Ascending aorta (tissue), 2 donors: ENCODE data around the gene SLC27A6. TPM values are rescaled to one million over a fixed set of nuclear protein-coding genes. Genes with fewer than 3 reads are reported as not detected.

Experiments
- DNase-seq, 2 donors: peaks; one replicate each; pipeline ENCODE4 v3.0.0-alpha.2; 2019; ENCODE audit warnings: low spot score in 2 of 2
- H3K27ac ChIP-seq, 2 donors: fragments of 200-600 bp; sonication (generic); one replicate each; pipeline ENCODE4 v1.5.1; 2016 to 2017; ENCODE audit warnings: mild to moderate bottlenecking in 1 of 2
- H3K27me3 ChIP-seq: fragments of 200-600 bp; sonication (generic); one replicate; pipeline ENCODE4 v1.5.1; 2017
- H3K36me3 ChIP-seq, 2 donors: fragments of 200-600 bp; sonication (generic); one replicate each; pipeline ENCODE4 v1.5.1; 2016
- H3K4me1 ChIP-seq, 2 donors: fragments of 200-600 bp; sonication (generic); one replicate each; pipeline ENCODE4 v1.5.1; 2016 to 2017; ENCODE audit warnings: mild to moderate bottlenecking in 1 of 2
- H3K4me3 ChIP-seq, 2 donors: fragments of 200-600 bp; sonication (generic); one replicate each; pipeline ENCODE4 v1.5.1; 2016 to 2017; ENCODE audit warnings: mild to moderate bottlenecking in 1 of 2
- H3K9me3 ChIP-seq, 2 donors: fragments of 200-600 bp; sonication (generic); one replicate each; pipeline ENCODE4 v1.5.1; 2016
- intact Hi-C: fragments of 100-400 bp; cut with DNase I; formaldehyde crosslinking; loops from one replicate; pipeline ENCODE4 v1.15.1; 2023
- total RNA-seq: library from RNA; depleted of rRNA; stranded (reverse); fragments of >200 nt; gene quantifications from one replicate; pipeline ENCODE4 v1.1.0, GENCODE V29; 2016
- TF ChIP-seq, protein P1 (sequence below), 3 experiments: fragments of 200-600 bp in 2 of 3; fragments of 450-650 bp in 1 of 3; sonication (generic) in 2 of 3; IDR thresholded peaks; one replicate each; pipeline ENCODE4 v1.5.1; 2016 to 2019; ENCODE audit warnings: antibody characterized with exemption in 3 of 3, mild to moderate bottlenecking in 1 of 3, moderate library complexity in 1 of 3

Gene SLC27A6
- total RNA-seq, 1 donor from 2014 or later: 0.43 TPM

DNA sequence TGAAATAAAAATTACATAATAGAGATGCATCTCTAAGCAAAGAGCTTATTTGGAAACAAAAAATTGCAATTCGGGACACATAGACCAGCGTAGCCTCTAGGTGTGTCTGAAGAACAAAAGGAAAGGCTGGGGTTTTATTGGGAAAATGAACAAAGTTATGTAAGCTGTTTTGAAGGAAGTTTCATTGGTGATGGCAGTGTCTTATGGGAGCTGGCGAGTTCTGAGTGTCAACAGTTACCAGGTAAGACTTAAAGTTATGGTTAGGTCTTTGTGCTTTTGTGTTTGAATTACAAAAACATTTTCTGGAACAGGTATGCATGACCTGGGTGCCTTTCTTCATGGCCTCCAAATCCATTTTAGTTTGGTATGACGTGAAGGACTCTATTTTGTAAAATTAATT is 48.9 kb downstream of the SLC27A6 start:
- Histone ChIP-seq H3K27ac (no peak overlapping the region), H3K9me3 (no peaks in the 10 kb centered on the region), H3K36me3 (no peaks in the 10 kb centered on the region), H3K4me1 (no peaks in the 10 kb centered on the region), H3K27me3 (no peaks in the 10 kb centered on the region), H3K4me3 (no peak overlapping the region)
- TF ChIP-seq, protein P1, sequence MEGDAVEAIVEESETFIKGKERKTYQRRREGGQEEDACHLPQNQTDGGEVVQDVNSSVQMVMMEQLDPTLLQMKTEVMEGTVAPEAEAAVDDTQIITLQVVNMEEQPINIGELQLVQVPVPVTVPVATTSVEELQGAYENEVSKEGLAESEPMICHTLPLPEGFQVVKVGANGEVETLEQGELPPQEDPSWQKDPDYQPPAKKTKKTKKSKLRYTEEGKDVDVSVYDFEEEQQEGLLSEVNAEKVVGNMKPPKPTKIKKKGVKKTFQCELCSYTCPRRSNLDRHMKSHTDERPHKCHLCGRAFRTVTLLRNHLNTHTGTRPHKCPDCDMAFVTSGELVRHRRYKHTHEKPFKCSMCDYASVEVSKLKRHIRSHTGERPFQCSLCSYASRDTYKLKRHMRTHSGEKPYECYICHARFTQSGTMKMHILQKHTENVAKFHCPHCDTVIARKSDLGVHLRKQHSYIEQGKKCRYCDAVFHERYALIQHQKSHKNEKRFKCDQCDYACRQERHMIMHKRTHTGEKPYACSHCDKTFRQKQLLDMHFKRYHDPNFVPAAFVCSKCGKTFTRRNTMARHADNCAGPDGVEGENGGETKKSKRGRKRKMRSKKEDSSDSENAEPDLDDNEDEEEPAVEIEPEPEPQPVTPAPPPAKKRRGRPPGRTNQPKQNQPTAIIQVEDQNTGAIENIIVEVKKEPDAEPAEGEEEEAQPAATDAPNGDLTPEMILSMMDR (IDR thresholded peaks at IDR 0.05): no peak
- intact Hi-C loops: no loop called here
- no peak for DNase-seq

DNA sequence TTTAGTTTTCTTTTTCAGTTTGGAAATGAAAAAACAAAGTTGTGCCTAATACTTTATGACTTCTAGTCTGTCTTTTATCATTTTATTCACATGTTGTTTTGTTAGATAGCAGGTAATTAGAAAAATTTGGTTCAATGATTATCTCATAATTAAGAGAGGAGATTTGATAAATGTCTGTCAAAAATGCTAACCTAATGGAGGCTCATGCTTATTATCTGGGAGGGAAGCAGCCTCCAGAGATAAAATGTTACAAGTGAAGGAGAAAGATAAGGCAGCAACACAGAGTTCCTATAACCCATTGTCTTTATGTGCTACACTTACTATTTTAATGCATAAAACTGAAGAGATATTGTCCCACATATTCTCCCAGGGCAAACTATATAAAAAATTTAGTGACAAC is 53.5 kb downstream of the SLC27A6 start:
- no peaks in the 10 kb centered on the region for H3K36me3 ChIP-seq
- H3K4me3 ChIP-seq: no peak overlapping the region
- intact Hi-C loops: no loop called here
- no peaks in the 10 kb centered on the region for H3K9me3 ChIP-seq
- DNase-seq: no peak
- no peak overlapping the region for H3K27ac ChIP-seq
- H3K27me3 ChIP-seq: no peaks in the 10 kb centered on the region
- TF ChIP-seq, protein P1 (IDR thresholded peaks at IDR 0.05): no peak
- no peaks in the 10 kb centered on the region for H3K4me1 ChIP-seq

DNA sequence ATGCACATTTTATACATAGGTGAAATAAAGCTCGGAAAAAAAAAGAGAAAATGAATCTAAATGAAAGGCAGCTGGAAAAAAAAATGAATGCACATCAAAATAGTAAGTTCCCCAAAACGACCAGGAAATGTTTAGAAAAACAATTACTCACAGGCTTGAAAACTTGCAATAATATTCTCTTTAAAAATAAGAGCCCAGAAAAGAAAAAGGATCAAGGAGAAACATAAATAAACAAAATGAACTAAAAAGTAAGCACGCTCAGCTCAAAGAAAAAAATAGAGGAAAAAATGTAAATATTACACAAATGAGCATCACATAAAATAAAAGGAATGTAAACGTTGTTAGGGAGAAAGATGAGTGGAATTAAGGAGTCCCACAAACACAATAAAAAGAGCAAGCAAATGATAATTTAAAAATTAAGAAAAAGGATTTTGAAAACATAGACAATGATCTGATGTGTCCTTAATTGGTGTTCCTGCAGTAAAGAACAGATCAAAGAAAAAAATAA is 54.2 kb downstream of the SLC27A6 start:
- no peaks in the 10 kb centered on the region for H3K9me3 ChIP-seq
- no peak overlapping the region for H3K27ac ChIP-seq
- H3K27me3 ChIP-seq: no peaks in the 10 kb centered on the region
- no peak for DNase-seq
- TF ChIP-seq, protein P1 (IDR thresholded peaks at IDR 0.05): no peak
- no peaks in the 10 kb centered on the region for H3K4me1 ChIP-seq
- no peaks in the 10 kb centered on the region for H3K36me3 ChIP-seq
- H3K4me3 ChIP-seq: no peak overlapping the region
- intact Hi-C loops: no loop called here

DNA sequence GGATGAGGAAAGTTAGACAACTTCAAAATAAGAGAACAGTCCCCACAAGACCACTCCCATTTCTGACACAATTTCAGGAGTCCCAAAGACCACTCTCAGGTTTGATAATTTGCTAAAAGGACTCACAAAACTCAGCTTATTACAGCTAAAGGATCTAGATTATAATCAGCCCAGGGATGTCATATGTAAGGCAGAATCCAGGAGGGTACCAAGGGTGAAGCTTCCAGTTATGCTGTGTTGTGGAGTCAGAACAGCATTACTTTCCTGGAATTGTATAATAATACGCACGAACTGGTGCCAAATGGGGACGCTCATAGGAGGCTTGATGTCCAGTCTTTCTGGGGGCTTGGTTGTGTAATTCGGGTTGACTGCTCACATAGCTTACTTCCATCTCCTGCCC is 55.4 kb downstream of the SLC27A6 start:
- Histone ChIP-seq H3K27ac (no peak overlapping the region), H3K4me3 (no peak overlapping the region), H3K4me1 (no peaks in the 10 kb centered on the region), H3K9me3 (no peaks in the 10 kb centered on the region), H3K27me3 (no peaks in the 10 kb centered on the region), H3K36me3 (no peaks in the 10 kb centered on the region)
- DNase-seq: no peak
- TF ChIP-seq, protein P1 (IDR thresholded peaks at IDR 0.05): no peak
- intact Hi-C loops: no loop called here

DNA sequence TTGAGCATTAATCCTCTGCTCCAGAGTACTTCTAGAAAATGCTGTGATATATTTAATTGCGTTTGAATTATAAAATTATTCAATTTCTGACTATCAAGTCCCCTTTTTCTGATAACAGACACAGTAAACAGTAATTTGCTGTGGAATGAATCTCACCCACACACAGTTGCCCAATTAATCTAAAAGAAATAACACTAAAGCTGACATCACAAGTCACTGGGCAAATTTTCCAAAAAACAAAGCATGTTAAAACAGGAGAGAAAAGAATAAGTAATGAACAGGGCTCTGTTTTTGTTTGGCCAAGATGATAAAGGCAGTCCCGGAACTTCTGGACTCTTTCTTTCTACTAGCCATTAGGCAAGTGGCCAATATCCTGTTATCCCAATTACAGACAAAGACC is 56.5 kb downstream of the SLC27A6 start:
- TF ChIP-seq, protein P1 (IDR thresholded peaks at IDR 0.05): no peak
- H3K4me1 ChIP-seq: no peaks in the 10 kb centered on the region
- no peak overlapping the region for H3K27ac ChIP-seq
- intact Hi-C loops: no loop called here
- no peak overlapping the region for H3K4me3 ChIP-seq
- no peaks in the 10 kb centered on the region for H3K36me3 ChIP-seq
- H3K9me3 ChIP-seq: no peaks in the 10 kb centered on the region
- no peak for DNase-seq
- no peaks in the 10 kb centered on the region for H3K27me3 ChIP-seq

DNA sequence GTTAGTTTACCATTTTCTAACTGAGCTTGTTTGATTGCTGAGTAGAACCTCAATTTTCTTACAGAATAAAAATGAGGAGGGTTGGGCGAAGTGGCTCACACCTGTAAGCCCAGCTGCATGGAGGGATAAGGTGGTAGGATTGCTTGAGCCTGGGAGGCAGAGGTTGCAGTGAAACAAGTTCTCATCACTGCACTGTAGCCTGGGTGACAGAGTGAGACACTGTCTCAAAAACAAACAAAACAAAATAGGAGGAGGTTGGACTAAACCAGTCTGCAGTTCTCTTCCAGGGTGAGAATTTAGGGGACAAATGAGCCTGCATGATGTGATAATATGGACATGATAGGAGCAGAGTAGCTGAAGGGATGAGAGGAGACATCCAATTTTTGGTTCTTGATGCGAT is 57.3 kb downstream of the SLC27A6 start:
- Histone ChIP-seq H3K27me3 (no peaks in the 10 kb centered on the region), H3K36me3 (no peaks in the 10 kb centered on the region), H3K9me3 (no peaks in the 10 kb centered on the region), H3K27ac (no peak overlapping the region), H3K4me1 (no peaks in the 10 kb centered on the region), H3K4me3 (no peak overlapping the region)
- DNase-seq: no peak
- TF ChIP-seq, protein P1 (IDR thresholded peaks at IDR 0.05): no peak
- intact Hi-C loops: no loop called here
